Subcutaneous abdominal adipose tissue (tissue), 5 donors: ENCODE measurements around the gene ACADM.
"Not testable (repeated sequence)": the region's sequence is repeated elsewhere in the genome, so short reads cannot be mapped to it uniquely, and the experiment has no call there.

ENCODE experiments used
- H3K27ac ChIP-seq: one replicate; pipeline ENCODE4 v1.7.0; 2013; ENCODE audit warnings: low read depth, mild to moderate bottlenecking, inconsistent platforms, low read length, moderate library complexity
- H3K27me3 ChIP-seq, 5 donors: one replicate each; pipeline ENCODE4 v1.7.0; 2013; ENCODE audit warnings: low read length in 5 of 5, inconsistent platforms in 1 of 5; ENCODE audit not compliant: control insufficient read depth in 5 of 5, insufficient read depth in 4 of 5
- H3K36me3 ChIP-seq, 5 donors: one replicate each; pipeline ENCODE4 v1.7.0; 2013; ENCODE audit warnings: low read length in 5 of 5; ENCODE audit not compliant: control insufficient read depth in 5 of 5, insufficient read depth in 5 of 5
- H3K4me1 ChIP-seq, 5 donors: one replicate each; pipeline ENCODE4 v1.7.0; 2013; ENCODE audit warnings: low read length in 5 of 5, mild to moderate bottlenecking in 3 of 5, moderate library complexity in 1 of 5; ENCODE audit not compliant: control insufficient read depth in 5 of 5, insufficient read depth in 5 of 5
- H3K4me3 ChIP-seq, 5 donors: one replicate each; pipeline ENCODE4 v1.7.0; 2013; ENCODE audit warnings: low read length in 5 of 5, low read depth in 1 of 5
- H3K9ac ChIP-seq, 5 donors: one replicate each; pipeline ENCODE4 v1.7.0; 2013; ENCODE audit warnings: low read length in 5 of 5, mild to moderate bottlenecking in 4 of 5, moderate library complexity in 3 of 5
- H3K9me3 ChIP-seq, 5 donors: one replicate each; pipeline ENCODE4 v1.7.0; 2013; ENCODE audit warnings: low read length in 5 of 5; ENCODE audit not compliant: control insufficient read depth in 5 of 5
- donor health status: healthy.
- donor health status: healthy.
- donor health status: healthy.
- donor health status: healthy.
- donor health status: healthy.

The ACADM gene

DNA sequence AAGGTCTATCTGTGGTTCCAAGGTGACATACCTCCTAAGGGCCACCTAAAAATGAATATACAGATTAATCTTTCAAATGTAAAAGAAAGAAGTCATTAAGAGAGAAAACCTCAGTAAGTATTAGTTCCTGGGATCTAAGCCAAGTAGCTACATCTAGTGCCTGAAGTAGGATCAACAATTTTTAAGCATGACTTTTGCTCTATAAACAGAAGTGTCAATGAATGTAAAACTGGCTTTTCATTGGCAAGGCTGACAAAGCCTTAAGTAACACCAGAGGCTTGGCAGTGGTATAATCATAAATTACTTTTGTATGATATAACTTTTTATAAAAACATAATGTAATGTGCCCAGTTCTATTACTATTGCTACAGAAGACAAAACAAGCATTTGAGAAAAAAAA, 12.2 kb upstream of the ACADM start:
- no peaks in the 10 kb centered on the region for H3K36me3 ChIP-seq
- H3K4me1 ChIP-seq, result peaks cover 0 to 13% (median 3%) of the 10 kb centered on the region in 5 donors
- H3K9me3 ChIP-seq, result no peaks in the 10 kb centered on the region
- no peak overlapping the region for H3K9ac ChIP-seq
- peaks cover 0 to 2% (median 0%) of the 10 kb centered on the region in 5 donors for H3K27me3 ChIP-seq
- no peak overlapping the region for H3K4me3 ChIP-seq
- peak overlapping the region; percentile 26 for H3K27ac ChIP-seq

DNA sequence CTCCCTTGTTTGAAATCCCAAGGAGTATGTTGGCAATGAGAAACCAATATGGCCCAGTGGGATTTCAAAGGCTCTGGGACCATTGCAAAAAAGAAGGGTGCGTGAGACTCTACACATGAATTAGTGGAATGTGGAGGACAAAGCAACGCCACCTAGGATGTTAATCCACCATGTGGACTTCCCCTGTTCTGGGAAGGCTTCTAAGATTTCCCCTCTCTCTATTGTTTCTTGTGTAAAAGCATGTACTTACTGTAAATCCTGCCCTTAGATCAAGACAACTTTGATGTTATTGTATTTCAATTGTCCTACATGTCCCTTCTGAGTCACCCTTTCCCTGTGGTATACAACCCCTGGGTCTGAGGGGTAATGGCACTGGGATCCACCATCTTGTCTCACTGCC, 4.7 kb upstream of the ACADM start:
- peaks cover 1 to 9% (median 6%) of the 10 kb centered on the region in 5 donors for H3K4me1 ChIP-seq
- peaks cover 0 to 3% (median 0%) of the 10 kb centered on the region in 5 donors for H3K27me3 ChIP-seq
- no peak overlapping the region for H3K4me3 ChIP-seq
- H3K9me3 ChIP-seq, result no peaks in the 10 kb centered on the region
- H3K36me3 ChIP-seq, result no peaks in the 10 kb centered on the region
- H3K27ac ChIP-seq, result no peak overlapping the region
- no peak overlapping the region for H3K9ac ChIP-seq

DNA sequence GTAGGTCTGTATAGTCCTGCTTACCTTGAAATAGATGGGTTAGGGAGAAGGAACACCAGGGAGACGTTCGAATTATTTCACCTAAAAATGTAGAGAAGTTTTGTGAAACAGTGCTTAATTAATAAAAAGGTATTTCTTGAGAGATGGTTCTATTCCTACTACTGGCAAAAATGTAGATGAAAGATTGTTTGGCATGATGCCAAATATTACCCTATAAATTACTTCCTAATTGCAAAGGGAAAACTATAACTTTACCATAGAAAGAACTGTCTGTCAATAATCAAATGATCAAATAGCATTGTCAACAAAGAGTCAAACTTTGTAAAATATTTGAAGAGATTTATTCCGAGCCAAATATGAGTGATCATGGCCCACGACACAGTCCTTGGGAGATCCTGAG, 4.2 kb upstream of the ACADM start:
- peaks cover 0 to 3% (median 0%) of the 10 kb centered on the region in 5 donors for H3K27me3 ChIP-seq
- H3K4me1 ChIP-seq, result peaks cover 1 to 11% (median 9%) of the 10 kb centered on the region in 5 donors
- H3K27ac ChIP-seq, result no peak overlapping the region
- H3K36me3 ChIP-seq, result no peaks in the 10 kb centered on the region
- H3K4me3 ChIP-seq, result no peak overlapping the region
- no peak overlapping the region for H3K9ac ChIP-seq
- no peaks in the 10 kb centered on the region for H3K9me3 ChIP-seq

DNA sequence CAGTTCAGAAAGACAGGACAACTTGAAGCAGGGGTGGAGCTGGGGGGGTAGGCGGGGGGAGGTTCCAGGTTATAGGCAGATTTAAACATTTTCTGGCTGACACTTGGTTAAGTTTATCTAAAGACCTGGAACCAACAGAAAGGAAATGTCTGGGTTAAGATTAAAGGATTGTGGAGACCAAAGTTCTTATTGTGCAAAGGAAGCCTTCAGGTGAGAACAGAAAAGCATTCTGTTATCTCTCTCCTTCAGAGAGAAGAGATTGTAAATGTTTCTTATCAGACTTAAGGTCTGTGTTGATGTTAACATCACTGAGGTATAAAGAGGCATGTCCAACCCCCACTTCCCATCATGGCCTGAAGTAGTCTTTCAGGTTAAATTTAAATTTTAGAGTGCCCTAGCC, 3.7 kb upstream of the ACADM start:
- H3K4me1 ChIP-seq, result peaks cover 1 to 16% (median 14%) of the 10 kb centered on the region in 5 donors
- H3K27ac ChIP-seq, result no peak overlapping the region
- H3K9me3 ChIP-seq, result no peaks in the 10 kb centered on the region
- no peak overlapping the region for H3K4me3 ChIP-seq
- no peaks in the 10 kb centered on the region for H3K36me3 ChIP-seq
- H3K9ac ChIP-seq, result no peak overlapping the region
- peaks cover 0 to 3% (median 0%) of the 10 kb centered on the region in 5 donors for H3K27me3 ChIP-seq

DNA sequence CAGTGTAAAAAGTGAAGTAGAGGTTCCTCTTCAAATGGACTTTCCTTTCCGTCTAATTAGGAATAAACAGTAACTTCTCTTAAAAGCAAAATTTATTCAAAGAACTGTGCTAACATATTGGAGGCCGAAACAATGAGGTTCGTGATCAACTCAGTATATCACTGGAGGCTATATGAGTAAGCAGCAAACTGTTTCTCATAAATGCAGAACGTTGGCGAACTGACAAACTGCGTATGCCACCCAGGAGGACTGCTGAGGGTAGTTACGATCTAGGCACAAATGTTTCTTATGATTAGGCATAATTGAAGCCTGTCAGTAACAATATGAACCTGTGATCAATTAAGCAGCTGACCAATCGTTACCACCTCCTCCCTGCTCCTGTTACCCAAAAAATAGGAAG, 2.3 kb upstream of the ACADM start:
- H3K27ac ChIP-seq, H3K4me3 ChIP-seq, H3K9ac ChIP-seq, H3K9me3 ChIP-seq, H3K27me3 ChIP-seq, H3K36me3 ChIP-seq: not testable (repeated sequence)
- peaks cover 1 to 26% (median 22%) of the 10 kb centered on the region in 5 donors for H3K4me1 ChIP-seq

DNA sequence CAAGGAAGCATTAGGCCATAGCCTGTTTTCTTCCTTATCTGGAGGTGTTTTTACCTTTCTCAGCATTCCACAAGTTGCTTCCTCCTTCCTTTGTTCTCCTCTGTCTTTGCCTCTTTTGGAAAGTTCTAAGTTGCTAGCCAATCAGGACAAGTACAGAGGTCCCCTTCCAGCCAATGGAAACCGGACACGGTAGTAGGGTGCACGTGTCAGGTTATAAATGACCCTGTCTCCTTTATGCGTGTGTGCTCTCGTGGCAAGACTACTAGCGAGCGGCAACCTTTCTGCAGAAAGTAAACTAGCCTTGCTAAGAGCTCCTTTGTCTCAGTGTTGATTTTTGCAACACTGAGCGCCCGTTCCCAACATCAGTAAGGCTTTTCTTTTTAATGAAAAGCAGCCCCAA, 1.5 kb upstream of the ACADM start:
- no peak overlapping the region for H3K4me3 ChIP-seq
- no peaks in the 10 kb centered on the region for H3K9me3 ChIP-seq
- no peak overlapping the region for H3K9ac ChIP-seq
- H3K4me1 ChIP-seq, result peaks cover 3 to 32% (median 22%) of the 10 kb centered on the region in 5 donors
- no peaks in the 10 kb centered on the region for H3K36me3 ChIP-seq
- peaks cover 0 to 3% (median 0%) of the 10 kb centered on the region in 5 donors for H3K27me3 ChIP-seq
- no peak overlapping the region for H3K27ac ChIP-seq

DNA sequence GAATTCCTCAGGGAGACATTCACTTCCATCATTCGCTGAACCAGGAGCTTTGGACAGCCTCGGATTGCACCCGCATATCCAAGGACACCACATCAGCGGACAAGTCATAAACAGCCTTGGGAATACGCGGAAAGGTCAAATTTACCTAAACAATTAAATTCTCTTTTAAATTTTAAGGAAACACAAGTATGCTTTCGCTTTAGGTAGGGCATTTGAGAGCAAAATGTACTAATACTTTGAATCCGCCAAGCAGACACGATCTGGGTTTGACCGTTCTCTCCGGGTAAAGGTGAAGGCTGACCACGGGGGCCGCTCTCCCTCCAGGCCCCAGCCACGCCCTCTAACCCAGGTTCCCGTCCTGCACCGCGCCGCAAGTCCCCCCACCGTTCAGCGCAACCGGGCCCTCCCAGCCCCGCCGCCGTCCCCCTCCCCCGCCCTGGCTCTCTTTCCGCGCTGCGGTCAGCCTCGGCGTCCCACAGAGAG, 479 bp upstream of the ACADM start:
- no peaks in the 10 kb centered on the region for H3K36me3 ChIP-seq
- H3K9ac ChIP-seq, result peak overlapping the region; percentile 52 to 93 (median 86)
- H3K4me1 ChIP-seq, result peaks cover 3 to 37% (median 22%) of the 10 kb centered on the region in 5 donors
- H3K27me3 ChIP-seq, result no peaks in the 10 kb centered on the region
- H3K27ac ChIP-seq, result peak overlapping the region; percentile 87
- no peaks in the 10 kb centered on the region for H3K9me3 ChIP-seq
- peak overlapping the region; percentile 80 to 94 (median 88) for H3K4me3 ChIP-seq

DNA sequence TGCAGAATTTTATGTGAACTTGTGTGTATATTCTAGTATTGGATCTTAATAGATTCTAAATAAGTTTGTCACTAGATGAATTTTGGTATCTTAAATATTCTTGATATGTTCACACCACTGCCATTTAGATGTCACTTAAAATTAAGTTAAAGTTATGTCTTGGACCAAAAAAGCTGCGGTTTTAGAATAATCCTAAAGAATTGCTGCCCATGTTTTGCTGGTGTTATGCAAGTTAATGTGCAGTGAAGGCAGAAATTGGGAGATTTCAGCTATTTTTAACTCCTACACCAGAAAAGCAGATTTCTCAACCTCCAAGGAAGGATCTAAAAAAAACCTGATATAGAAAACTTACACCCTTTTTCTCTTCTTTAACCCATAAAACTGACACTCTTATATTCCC, 757 bp downstream of the ACADM start:
- H3K4me3 ChIP-seq, result peak overlapping the region; percentile 80 to 94 (median 91)
- H3K9me3 ChIP-seq, result no peaks in the 10 kb centered on the region
- peak overlapping the region; percentile 73 to 93 (median 88) for H3K9ac ChIP-seq
- H3K27me3 ChIP-seq, result no peaks in the 10 kb centered on the region
- H3K36me3 ChIP-seq, result no peaks in the 10 kb centered on the region
- peaks cover 3 to 37% (median 22%) of the 10 kb centered on the region in 5 donors for H3K4me1 ChIP-seq
- peak overlapping the region; percentile 87 for H3K27ac ChIP-seq

DNA sequence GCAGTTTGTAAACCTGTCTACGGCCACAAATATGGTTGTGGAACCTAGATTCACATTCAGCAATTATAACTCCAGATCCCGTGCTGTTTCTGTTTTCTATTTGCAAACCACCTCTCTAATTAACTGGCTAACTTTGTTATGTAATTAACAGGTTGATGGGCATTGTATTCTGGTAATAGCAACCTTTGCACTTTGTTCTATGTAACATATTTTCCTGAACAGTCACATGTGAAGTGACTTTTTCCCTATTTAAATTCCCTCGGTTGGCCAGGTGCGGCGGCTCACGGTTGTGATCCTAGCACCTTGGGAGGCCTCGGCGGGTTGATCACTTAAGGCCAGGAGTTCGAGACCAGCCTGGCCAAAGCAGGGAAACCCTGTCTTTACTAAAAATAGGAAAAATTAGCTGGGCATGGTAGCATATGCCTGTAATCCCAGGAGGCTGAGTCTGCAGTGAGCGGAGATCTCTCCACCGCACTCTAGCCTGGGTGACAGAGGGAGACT, 1.4 kb downstream of the ACADM start:
- Histone ChIP-seq H3K27me3 (no peaks in the 10 kb centered on the region), H3K4me3 (peak overlapping the region; percentile 51 to 94 (median 91)), H3K4me1 (peaks cover 3 to 37% (median 22%) of the 10 kb centered on the region in 5 donors), H3K9ac (peak overlapping the region; percentile 73 to 93 (median 88)), H3K36me3 (no peaks in the 10 kb centered on the region), H3K27ac (peak overlapping the region; percentile 87), H3K9me3 (no peaks in the 10 kb centered on the region)

DNA sequence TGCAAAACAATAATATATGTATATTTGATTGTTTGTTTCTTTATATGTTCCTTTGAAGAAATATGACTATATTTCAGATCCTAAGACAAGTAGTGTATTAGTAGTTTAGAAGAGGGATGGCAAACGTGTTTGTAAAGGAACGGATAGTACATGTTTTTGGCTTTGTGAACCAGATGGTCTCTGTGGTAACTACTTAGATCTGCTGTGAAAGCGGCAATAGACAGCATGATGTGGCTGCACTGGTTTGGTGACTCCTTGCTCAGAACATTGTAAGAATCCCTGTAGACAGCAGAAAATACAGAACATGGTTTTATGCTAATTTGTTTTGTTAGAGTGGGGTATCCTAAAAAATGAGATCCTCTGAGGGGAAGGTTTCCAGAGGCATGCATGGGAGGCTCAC, 3.1 kb downstream of the ACADM start:
- Histone ChIP-seq H3K27me3 (no peaks in the 10 kb centered on the region), H3K4me1 (peaks cover 3 to 37% (median 22%) of the 10 kb centered on the region in 5 donors), H3K9me3 (no peaks in the 10 kb centered on the region), H3K9ac (no peak overlapping the region), H3K27ac (no peak overlapping the region), H3K4me3 (no peak overlapping the region), H3K36me3 (peaks cover 0 to 3% (median 2%) of the 10 kb centered on the region in 5 donors)
